Left cardiac atrium (tissue), 4 donors: ENCODE measurements around the gene RAB3GAP2. TPM values are rescaled to one million over a fixed set of nuclear protein-coding genes. Genes with fewer than 3 reads are reported as not detected.
A peak's percentile ranks its signal among the peaks of the same experiment; 100 is the strongest.
"Not testable (repeated sequence)": the region's sequence is repeated elsewhere in the genome, so short reads cannot be mapped to it uniquely, and the experiment has no call there.

Experiments used
- ATAC-seq, 2 donors: fragments of 200-7000 bp; cut with Tn5 transposase; one replicate each; pipeline ENCODE4 v1.9.1; 2020; ENCODE audit warnings: mild to moderate bottlenecking in 2 of 2, moderate library complexity in 2 of 2
- DNase-seq: peaks from one replicate; pipeline ENCODE4 v3.0.0-alpha.2; 2020
- intact Hi-C, 2 donors: fragments of 100-400 bp; cut with DNase I; formaldehyde crosslinking; loops; one replicate each; pipeline versions ENCODE4 v1.14.1 to v1.15.1; 2022 to 2023
- total RNA-seq, 2 donors: library from RNA; stranded (reverse); fragmentation: NEBNext Ultra II Directional; extraction: Animal tissue kit (Norgen Biotek cat#: 25700); gene quantifications; one replicate each; pipeline ENCODE4 v1.2.1, GENCODE V29; 2021
- donor health status: DM: no; HTN: yes; CAD: no.
- donor health status: DM: no; HTN: yes; CAD: no; lungs with severe emphysema.
- donor health status: DM: yes; HTN: yes; CAD: no.
- donor health status: Dilated cardiomyopathy.

The RAB3GAP2 gene
- total RNA-seq, 2 donors from 2014 or later = 22.2 to 30.1 TPM

GRCh38 chr1:220296981-220297380, 24.7 kb upstream of the RAB3GAP2 start:
- DNase-seq (no peak), ATAC-seq (no peak)
- intact Hi-C loops = loop anchor here in 1 of 2 donors (10.0 kb wide), 2 partner anchors 218 to 478 kb away; no protein-coding TSS in a partner anchor

GRCh38 chr1:220294846-220295301, 22.6 kb upstream of the RAB3GAP2 start:
- no peak for DNase-seq
- ATAC-seq = no peak
- intact Hi-C loops = loop anchor here in 1 of 2 donors (10.0 kb wide), 2 partner anchors 220 to 480 kb away; no protein-coding TSS in a partner anchor

GRCh38 chr1:220291580-220291979, 19.3 kb upstream of the RAB3GAP2 start:
- intact Hi-C loops = loop anchor here in 1 of 2 donors (10.0 kb wide), 2 partner anchors 223 to 483 kb away; no protein-coding TSS in a partner anchor
- no peak for ATAC-seq
- DNase-seq = no peak

GRCh38 chr1:220290140-220290761, 18.0 kb upstream of the RAB3GAP2 start:
- ATAC-seq = no peak
- no peak for DNase-seq
- intact Hi-C loops = loop anchor here in 1 of 2 donors (10.0 kb wide), 2 partner anchors 225 to 485 kb away; no protein-coding TSS in a partner anchor

- ATAC-seq (no peak), DNase-seq (no peak)
- intact Hi-C loops = no loop called here
Measured at GRCh38 chr1:220287129-220287528, 14.9 kb upstream of the RAB3GAP2 start.

GRCh38 chr1:220283625-220284024, 11.4 kb upstream of the RAB3GAP2 start:
- intact Hi-C loops = no loop called here
- DNase-seq = no peak
- ATAC-seq = no peak

- ATAC-seq = no peak
- no peak for DNase-seq
- intact Hi-C loops = no loop called here
Measured at GRCh38 chr1:220281159-220281574, 8.9 kb upstream of the RAB3GAP2 start.

- no peak for ATAC-seq
- DNase-seq = no peak
- intact Hi-C loops = no loop called here
Measured at GRCh38 chr1:220280249-220280648, 8.0 kb upstream of the RAB3GAP2 start.

GRCh38 chr1:220278991-220279390, 6.7 kb upstream of the RAB3GAP2 start:
- intact Hi-C loops = no loop called here
- no peak for DNase-seq
- no peak for ATAC-seq

GRCh38 chr1:220275430-220275829, 3.2 kb upstream of the RAB3GAP2 start:
- ATAC-seq (no peak), DNase-seq (no peak)
- intact Hi-C loops = no loop called here

- intact Hi-C loops = no loop called here
- DNase-seq = no peak
- ATAC-seq = no peak
Measured at GRCh38 chr1:220274251-220274855, 2.1 kb upstream of the RAB3GAP2 start.

- intact Hi-C loops = no loop called here
- no peak for DNase-seq
- ATAC-seq = no peak
Measured at GRCh38 chr1:220272841-220273090, 513 bp upstream of the RAB3GAP2 start.

- ATAC-seq (peak; percentile 6 to 24), DNase-seq (peak; percentile 28)
- intact Hi-C loops = no loop called here
Measured at GRCh38 chr1:220271706-220272046, 577 bp downstream of the RAB3GAP2 start.

GRCh38 chr1:220269036-220269435, 3.2 kb downstream of the RAB3GAP2 start:
- intact Hi-C loops = no loop called here
- ATAC-seq (no peak), DNase-seq (no peak)

GRCh38 chr1:220267630-220268029, 4.6 kb downstream of the RAB3GAP2 start:
- DNase-seq (no peak), ATAC-seq (no peak)
- intact Hi-C loops = no loop called here

GRCh38 chr1:220260228-220260627, 12.0 kb downstream of the RAB3GAP2 start:
- intact Hi-C loops, DNase-seq, ATAC-seq: not testable (repeated sequence)

- ATAC-seq, intact Hi-C loops, DNase-seq: not testable (repeated sequence)
Measured at GRCh38 chr1:220259756-220260155, 12.5 kb downstream of the RAB3GAP2 start.

GRCh38 chr1:220256194-220256593, 16.1 kb downstream of the RAB3GAP2 start:
- DNase-seq, ATAC-seq, intact Hi-C loops: not testable (repeated sequence)

- no peak for DNase-seq
- intact Hi-C loops = no loop called here
- ATAC-seq = no peak
Measured at GRCh38 chr1:220255204-220255603, 17.0 kb downstream of the RAB3GAP2 start.

GRCh38 chr1:220253290-220253689, 19.0 kb downstream of the RAB3GAP2 start:
- ATAC-seq = peak; percentile 79 to 81
- DNase-seq, intact Hi-C loops: not testable (repeated sequence)

- intact Hi-C loops = no loop called here
- no peak for DNase-seq
- no peak for ATAC-seq
Measured at GRCh38 chr1:220251272-220251671, 21.0 kb downstream of the RAB3GAP2 start.
